HEK293 (cell line): ENCODE results near the gene ATG101.

Experiments used
- BCL11A ChIP-seq: fragments of 450-650 bp; formaldehyde crosslinking; IDR thresholded peaks from 2 replicates; pipeline ENCODE4 v1.5.1; 2016; ENCODE audit warnings: low read depth, missing biosample characterization, missing genetic modification characterization
- CTCF ChIP-seq: fragments of 450-650 bp; formaldehyde crosslinking; IDR thresholded peaks from 2 replicates; pipeline ENCODE4 v1.5.1; 2016; ENCODE audit warnings: missing biosample characterization, missing genetic modification characterization
- ZNF169 ChIP-seq: fragments of 450-650 bp; formaldehyde crosslinking; IDR thresholded peaks from 2 replicates; pipeline ENCODE4 v1.5.1; 2016; ENCODE audit warnings: missing biosample characterization, missing genetic modification characterization
- ZNF274 ChIP-seq, 2 experiments: fragments of 200-500 bp in 1 of 2; fragments of 450-650 bp in 1 of 2; sonication (Bioruptor generic) in 1 of 2; formaldehyde crosslinking in 1 of 2; IDR thresholded peaks; 2 replicates each; pipeline versions ENCODE4 v1.5.1 to v1.6.1; 2014 to 2016; ENCODE audit warnings: borderline replicate concordance in 1 of 2, inconsistent platforms in 1 of 2, low read length in 1 of 2, missing biosample characterization in 1 of 2, missing genetic modification characterization in 1 of 2

GRCh38 chr12:52037248-52037861 lies 32.4 kb upstream of the ATG101 start:
- TF ChIP-seq BCL11A (tag by site-specific recombination) (no peak), CTCF (tag by site-specific recombination) (peak; percentile 69; the same call in 1 of the 2 replicates), ZNF274 (IDR thresholded peaks at IDR 0.05; ENCODE audit: low read length) (no peak), ZNF274 (tag by site-specific recombination; IDR thresholded peaks at IDR 0.05; ENCODE audit: borderline replicate concordance) (no peak), ZNF169 (no peak)
